Tibial nerve (tissue), 4 donors: ENCODE data around the gene CANX. TPM values are rescaled to one million over a fixed set of nuclear protein-coding genes. Genes with fewer than 3 reads are reported as not detected.

ENCODE experiments used
- DNase-seq, 2 donors: peaks; one replicate each; pipeline ENCODE4 v3.0.0-alpha.2; 2019; ENCODE audit warnings: low spot score in 2 of 2
- H3K27ac ChIP-seq, 4 donors: fragments of 200-600 bp; sonication (generic) in 3 of 4; one replicate each; pipeline ENCODE4 v1.5.1; 2017 to 2019; ENCODE audit warnings: mild to moderate bottlenecking in 1 of 4
- H3K27me3 ChIP-seq, 2 donors: fragments of 200-600 bp; sonication (generic) in 1 of 2; one replicate each; pipeline versions ENCODE4 v1.5.1 to v1.6.0; 2017 to 2019
- H3K36me3 ChIP-seq, 3 donors: fragments of 200-600 bp; sonication (generic); one replicate each; pipeline ENCODE4 v1.5.1; 2018 to 2019
- H3K4me1 ChIP-seq, 4 donors: fragments of 200-600 bp; sonication (generic) in 3 of 4; one replicate each; pipeline ENCODE4 v1.5.1; 2017 to 2019
- H3K4me3 ChIP-seq, 4 donors: fragments of 200-600 bp; sonication (generic) in 3 of 4; one replicate each; pipeline ENCODE4 v1.5.1; 2017 to 2019; ENCODE audit warnings: mild to moderate bottlenecking in 1 of 4, moderate library complexity in 1 of 4
- H3K9me3 ChIP-seq, 4 donors: fragments of 200-600 bp; sonication (generic) in 3 of 4; one replicate each; pipeline ENCODE4 v1.5.1; 2017 to 2019
- CTCF ChIP-seq, 5 experiments: fragments of 200-600 bp in 3 of 5; fragments of 450-650 bp in 2 of 5; sonication (generic) in 3 of 5; IDR thresholded peaks; one replicate each; pipeline ENCODE4 v1.5.1; 2016 to 2019; ENCODE audit warnings: antibody characterized with exemption in 5 of 5, mild to moderate bottlenecking in 3 of 5, moderate library complexity in 2 of 5
- EP300 ChIP-seq, 2 donors: sonication (generic); formaldehyde crosslinking; IDR thresholded peaks; one replicate each; pipeline ENCODE4 v1.6.1; 2017; ENCODE audit warnings: antibody characterized with exemption in 2 of 2, mild to moderate bottlenecking in 1 of 2
- POLR2A ChIP-seq, 2 donors: fragments of 450-650 bp; IDR thresholded peaks; one replicate each; pipeline ENCODE4 v1.6.1; 2017; ENCODE audit warnings: antibody characterized with exemption in 2 of 2, mild to moderate bottlenecking in 2 of 2, moderate library complexity in 2 of 2
- WGBS, 2 donors: methylation state at CpG; one replicate each; pipeline ENCODE4 v1.1.5; 2018; 5-methylcytosine and 5-hydroxymethylcytosine counted together
- total RNA-seq, 4 donors: library from RNA; depleted of rRNA; stranded (reverse); fragments of >200 nt; gene quantifications; one replicate each; pipeline ENCODE4 v1.1.0, GENCODE V29; 2016

CANX gene
- total RNA-seq, 4 donors from 2014 or later: 258 to 315 (median 272) TPM

GRCh38 chr5:179773686-179774040 lies 74.9 kb downstream of the CANX start:
- H3K27ac ChIP-seq: no peak overlapping the region
- peaks cover 0 to 97% (median 51%) of the 10 kb centered on the region in 3 donors for H3K36me3 ChIP-seq
- DNase-seq: no peak
- H3K27me3 ChIP-seq: no peaks in the 10 kb centered on the region
- no peaks in the 10 kb centered on the region for H3K4me1 ChIP-seq
- 93 to 97% methylated on average over 8 of the region's 9 CpGs for WGBS, 2 donors
- H3K9me3 ChIP-seq: no peaks in the 10 kb centered on the region
- TF ChIP-seq POLR2A (IDR thresholded peaks at IDR 0.05): no peak
- no peak for TF ChIP-seq EP300 (IDR thresholded peaks at IDR 0.05)
- TF ChIP-seq CTCF (IDR thresholded peaks at IDR 0.05): no peak
- no peak overlapping the region for H3K4me3 ChIP-seq

GRCh38 chr5:179774442-179774841 lies 75.7 kb downstream of the CANX start:
- Histone ChIP-seq H3K4me1 (no peaks in the 10 kb centered on the region), H3K4me3 (no peak overlapping the region), H3K9me3 (no peaks in the 10 kb centered on the region), H3K36me3 (peaks cover 0 to 96% (median 50%) of the 10 kb centered on the region in 3 donors), H3K27ac (no peak overlapping the region), H3K27me3 (no peaks in the 10 kb centered on the region)
- 97 to 99% methylated on average over 10 to 12 of the region's 12 CpGs for WGBS, 2 donors
- no peak for TF ChIP-seq EP300 (IDR thresholded peaks at IDR 0.05)
- TF ChIP-seq CTCF (IDR thresholded peaks at IDR 0.05): no peak
- no peak for TF ChIP-seq POLR2A (IDR thresholded peaks at IDR 0.05)
- no peak for DNase-seq

- WGBS, 2 donors: 84 to 87% methylated on average over 11 of the region's 11 CpGs
- H3K27me3 ChIP-seq: no peaks in the 10 kb centered on the region
- no peak overlapping the region for H3K4me3 ChIP-seq
- H3K9me3 ChIP-seq: no peaks in the 10 kb centered on the region
- H3K4me1 ChIP-seq: no peaks in the 10 kb centered on the region
- no peak overlapping the region for H3K27ac ChIP-seq
- DNase-seq: no peak
- TF ChIP-seq CTCF (IDR thresholded peaks at IDR 0.05) (no peak), EP300 (IDR thresholded peaks at IDR 0.05) (no peak), POLR2A (IDR thresholded peaks at IDR 0.05) (no peak)
- H3K36me3 ChIP-seq: peaks cover 0 to 87% (median 36%) of the 10 kb centered on the region in 3 donors
Measured at GRCh38 chr5:179776411-179776938, 77.7 kb downstream of the CANX start.

GRCh38 chr5:179777456-179777855 lies 78.7 kb downstream of the CANX start:
- Histone ChIP-seq H3K4me1 (no peaks in the 10 kb centered on the region), H3K4me3 (no peak overlapping the region), H3K9me3 (no peaks in the 10 kb centered on the region), H3K27ac (no peak overlapping the region), H3K36me3 (peaks cover 0 to 77% (median 27%) of the 10 kb centered on the region in 3 donors), H3K27me3 (no peaks in the 10 kb centered on the region)
- no peak for TF ChIP-seq CTCF (IDR thresholded peaks at IDR 0.05)
- no peak for TF ChIP-seq EP300 (IDR thresholded peaks at IDR 0.05)
- TF ChIP-seq POLR2A (IDR thresholded peaks at IDR 0.05): no peak
- 87 to 93% methylated on average over 10 of the region's 10 CpGs for WGBS, 2 donors
- no peak for DNase-seq

GRCh38 chr5:179777909-179778308 lies 79.1 kb downstream of the CANX start:
- Histone ChIP-seq H3K9me3 (no peaks in the 10 kb centered on the region), H3K4me1 (no peaks in the 10 kb centered on the region), H3K27ac (no peak overlapping the region), H3K4me3 (no peak overlapping the region), H3K36me3 (peaks cover 0 to 73% (median 24%) of the 10 kb centered on the region in 3 donors), H3K27me3 (no peaks in the 10 kb centered on the region)
- no peak for TF ChIP-seq POLR2A (IDR thresholded peaks at IDR 0.05)
- TF ChIP-seq CTCF (IDR thresholded peaks at IDR 0.05): no peak
- no peak for DNase-seq
- WGBS, 2 donors: 71 to 73% methylated on average over 9 of the region's 9 CpGs
